ENCODE results near the gene DGKZ.

Gene DGKZ

GRCh38 chr11:46386674-46387073, 39.4 kb downstream of the DGKZ start:
- Histone ChIP-seq H3K9ac (no peak overlapping the region), H3K27me3 (ENCODE audit: control insufficient read depth, insufficient read depth, low read length) (no peaks in the 10 kb centered on the region)

GRCh38 chr11:46387456-46387855, 40.2 kb downstream of the DGKZ start:
- no peak overlapping the region for H3K27ac ChIP-seq
- H2AFZ ChIP-seq = no peak overlapping the region
- H3K27me3 ChIP-seq (ENCODE audit: control insufficient read depth, insufficient read depth, low read length) = no peaks in the 10 kb centered on the region
- no peaks in the 10 kb centered on the region for H3K36me3 ChIP-seq (ENCODE audit: control insufficient read depth, insufficient read depth, low read length)
- no peaks in the 10 kb centered on the region for H3K9me3 ChIP-seq (ENCODE audit: control insufficient read depth, low read length)
- H3K9ac ChIP-seq = no peak overlapping the region
- TF ChIP-seq CTCF (IDR thresholded peaks at IDR 0.05) = no peak
- H3K4me2 ChIP-seq (ENCODE audit: low read length) = no peak overlapping the region
- H3K4me1 ChIP-seq = peaks cover 7% of the 10 kb centered on the region
- H3K4me3 ChIP-seq (ENCODE audit: low read depth, low read length) = no peak overlapping the region
- H3K79me2 ChIP-seq = no peaks in the 10 kb centered on the region

More at GRCh38 chr11:46386674-46387073, 39.4 kb downstream of the DGKZ start:
- H3K36me3 ChIP-seq (ENCODE audit: control insufficient read depth, insufficient read depth, low read length) = no peaks in the 10 kb centered on the region
- no peak overlapping the region for H3K27ac ChIP-seq
- H3K4me2 ChIP-seq (ENCODE audit: low read length) = no peak overlapping the region
- H3K9me3 ChIP-seq (ENCODE audit: control insufficient read depth, low read length) = no peaks in the 10 kb centered on the region
- no peaks in the 10 kb centered on the region for H3K79me2 ChIP-seq
- H3K4me3 ChIP-seq (ENCODE audit: low read depth, low read length) = no peak overlapping the region
- H2AFZ ChIP-seq = no peak overlapping the region
- peaks cover 7% of the 10 kb centered on the region for H3K4me1 ChIP-seq
- no peak for TF ChIP-seq CTCF (IDR thresholded peaks at IDR 0.05)

- H3K9me3 ChIP-seq (ENCODE audit: control insufficient read depth, low read length) = no peaks in the 10 kb centered on the region
- H3K4me1 ChIP-seq = peaks cover 7% of the 10 kb centered on the region
- H3K36me3 ChIP-seq (ENCODE audit: control insufficient read depth, insufficient read depth, low read length) = no peaks in the 10 kb centered on the region
- peak overlapping the region; percentile 17 for H2AFZ ChIP-seq
- H3K4me3 ChIP-seq (ENCODE audit: low read depth, low read length) = no peak overlapping the region
- TF ChIP-seq CTCF (IDR thresholded peaks at IDR 0.05) = no peak
- no peaks in the 10 kb centered on the region for H3K27me3 ChIP-seq (ENCODE audit: control insufficient read depth, insufficient read depth, low read length)
- H3K27ac ChIP-seq = no peak overlapping the region
- H3K4me2 ChIP-seq (ENCODE audit: low read length) = no peak overlapping the region
- H3K79me2 ChIP-seq = no peaks in the 10 kb centered on the region
- H3K9ac ChIP-seq = no peak overlapping the region
Observed at GRCh38 chr11:46387919-46388618, 40.8 kb downstream of the DGKZ start.

- no peaks in the 10 kb centered on the region for H3K9me3 ChIP-seq (ENCODE audit: control insufficient read depth, low read length)
- H2AFZ ChIP-seq = peak overlapping the region; percentile 2
- H3K9ac ChIP-seq = no peak overlapping the region
- H3K36me3 ChIP-seq (ENCODE audit: control insufficient read depth, insufficient read depth, low read length) = no peaks in the 10 kb centered on the region
- H3K27me3 ChIP-seq (ENCODE audit: control insufficient read depth, insufficient read depth, low read length) = no peaks in the 10 kb centered on the region
- no peak overlapping the region for H3K4me3 ChIP-seq (ENCODE audit: low read depth, low read length)
- H3K27ac ChIP-seq = no peak overlapping the region
- H3K4me1 ChIP-seq = peaks cover 11% of the 10 kb centered on the region
- no peaks in the 10 kb centered on the region for H3K79me2 ChIP-seq
- H3K4me2 ChIP-seq (ENCODE audit: low read length) = no peak overlapping the region
- no peak for TF ChIP-seq CTCF (IDR thresholded peaks at IDR 0.05)
Observed at GRCh38 chr11:46388619-46389449, 41.6 kb downstream of the DGKZ start.

Data from parathyroid adenoma (tissue), 2 donors.